Measurements from ENCODE around the gene NCBP2.

Gene NCBP2

DNA sequence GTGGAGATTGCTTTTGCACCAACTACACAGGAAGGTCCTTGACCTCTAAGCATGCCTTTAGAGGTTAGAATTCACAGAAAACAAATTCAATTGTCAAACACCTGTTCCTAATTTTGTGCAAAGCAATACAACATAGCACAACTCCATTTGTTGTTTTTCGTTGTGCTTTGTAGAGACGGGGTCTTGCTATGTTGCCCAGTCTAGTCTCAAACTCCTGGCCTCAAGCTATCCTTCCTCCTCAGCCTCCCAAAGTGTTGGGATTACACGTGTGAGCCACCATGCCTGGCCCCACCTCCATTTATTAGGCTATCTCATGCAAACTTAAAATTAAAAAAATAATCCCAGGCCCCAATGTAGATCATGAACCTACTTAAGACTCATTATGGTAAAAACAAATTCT lies 6.0 kb downstream of the NCBP2 start:
- no peak for DNase-seq

DNA sequence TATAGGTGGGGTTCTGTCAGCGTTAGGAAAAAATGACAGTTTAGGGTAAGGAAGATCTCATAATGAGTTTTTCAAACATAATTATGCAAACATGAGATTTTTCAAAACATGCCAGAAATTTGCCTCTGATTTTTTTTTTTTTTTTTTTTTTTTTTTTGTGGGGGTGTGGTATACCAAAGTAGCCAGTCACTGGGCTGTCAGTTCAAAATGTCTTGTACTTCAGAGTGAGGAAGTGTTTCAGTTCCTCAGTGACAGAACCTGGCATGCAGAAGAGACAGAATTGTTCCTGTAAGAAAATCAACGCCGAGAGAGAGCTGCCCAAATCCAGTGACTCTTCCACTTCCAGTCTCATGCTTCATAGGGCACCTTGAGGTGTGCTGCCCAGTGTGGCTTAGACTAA lies 9.7 kb downstream of the NCBP2 start:
- no peak for DNase-seq

DNA sequence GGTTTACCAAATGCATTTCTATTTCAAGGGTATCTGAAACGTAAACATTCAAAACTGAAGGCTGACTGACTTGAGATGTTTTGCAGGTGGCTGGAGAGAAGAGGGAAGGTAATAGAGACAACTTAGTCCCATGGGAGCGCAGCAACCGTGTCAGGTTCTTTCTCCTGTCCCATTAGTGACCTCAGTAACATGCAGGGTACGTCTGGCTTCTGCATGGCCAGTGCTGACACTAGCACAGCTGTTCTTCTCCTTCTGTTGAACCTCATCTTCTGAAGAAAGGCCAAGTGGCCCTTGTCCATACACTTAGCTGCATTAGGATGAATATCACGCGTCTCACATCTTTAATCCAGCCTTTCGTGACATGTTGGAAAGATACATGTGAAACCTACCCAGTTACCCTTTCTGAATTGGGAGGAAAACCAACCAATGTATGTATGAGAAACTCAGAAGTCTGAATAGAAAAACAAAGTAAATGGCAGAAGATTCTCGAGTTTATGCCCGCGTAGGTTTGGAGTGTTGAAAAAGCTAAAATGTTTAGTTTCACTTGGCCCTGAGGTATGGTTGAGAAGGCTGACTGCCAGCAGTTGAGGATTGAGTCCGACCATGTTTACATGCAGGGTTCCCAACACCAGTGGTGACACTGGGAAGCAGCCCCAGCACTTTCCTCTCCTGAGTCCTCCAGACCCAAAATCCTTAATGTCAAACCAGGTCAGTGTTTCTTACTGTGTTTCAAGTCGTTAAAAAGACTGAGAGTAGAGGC lies 10.3 kb downstream of the NCBP2 start:
- DNase-seq: no peak

DNA sequence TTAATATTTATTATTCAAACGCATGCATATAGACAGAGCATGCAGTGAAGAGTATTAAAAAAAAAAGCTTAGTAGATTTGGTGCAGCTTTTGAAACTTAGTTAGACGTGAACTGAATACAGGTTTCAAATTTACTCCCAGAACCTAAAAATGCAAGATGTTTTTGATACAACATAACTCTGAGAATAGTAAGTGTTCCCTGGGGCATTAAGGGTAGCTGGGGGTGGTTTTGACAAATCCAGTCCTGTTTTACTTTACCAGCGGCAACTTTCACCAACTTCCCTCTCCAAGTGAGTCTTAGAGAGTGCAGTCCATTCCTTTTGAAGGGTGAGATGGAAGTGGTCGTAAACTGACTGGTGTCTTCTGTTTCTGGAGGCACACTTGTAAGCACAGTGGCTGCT lies 11.2 kb downstream of the NCBP2 start:
- DNase-seq: no peak

DNA sequence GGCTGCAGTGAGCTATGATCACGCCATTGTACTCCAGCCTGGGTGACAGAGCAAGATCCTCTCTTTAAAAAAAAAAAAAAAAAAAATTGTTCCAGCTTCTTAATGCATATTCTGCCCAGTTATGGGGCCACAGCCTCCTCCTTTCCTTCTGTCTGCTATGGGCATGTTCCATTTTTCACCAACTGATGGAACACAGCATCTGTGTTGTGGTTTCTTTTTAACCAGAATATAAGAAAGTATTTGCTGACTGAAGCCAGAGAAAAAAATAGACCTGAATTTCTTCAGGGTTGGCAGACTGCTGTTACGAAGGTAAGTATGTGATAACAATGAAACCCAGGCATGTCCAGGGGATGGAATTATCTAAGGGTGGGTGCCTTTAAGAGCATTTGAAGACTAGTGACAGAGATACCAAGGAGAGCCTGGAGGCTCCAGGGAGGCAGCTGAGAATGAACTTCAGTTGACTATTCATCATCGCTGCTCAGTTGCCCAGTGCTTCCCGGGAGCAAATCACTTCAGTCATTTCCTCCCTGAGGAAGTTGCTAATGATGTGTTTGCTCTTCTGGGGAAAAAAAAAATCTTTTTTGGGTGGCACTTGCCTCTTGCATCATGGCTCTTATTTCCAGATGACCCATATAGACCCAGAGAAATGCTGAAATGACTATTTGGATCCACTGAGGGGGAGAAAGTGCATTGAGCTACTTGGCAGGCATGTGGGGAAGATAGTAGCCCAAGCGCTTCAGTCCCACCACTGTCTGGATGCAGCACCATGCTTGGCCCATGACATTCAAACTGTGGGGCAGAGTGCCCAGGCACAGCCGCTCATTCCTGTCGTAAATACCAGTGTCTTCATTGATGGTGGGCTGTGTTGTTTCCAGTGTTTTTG lies 14.5 kb downstream of the NCBP2 start:
- DNase-seq: no peak

DNA sequence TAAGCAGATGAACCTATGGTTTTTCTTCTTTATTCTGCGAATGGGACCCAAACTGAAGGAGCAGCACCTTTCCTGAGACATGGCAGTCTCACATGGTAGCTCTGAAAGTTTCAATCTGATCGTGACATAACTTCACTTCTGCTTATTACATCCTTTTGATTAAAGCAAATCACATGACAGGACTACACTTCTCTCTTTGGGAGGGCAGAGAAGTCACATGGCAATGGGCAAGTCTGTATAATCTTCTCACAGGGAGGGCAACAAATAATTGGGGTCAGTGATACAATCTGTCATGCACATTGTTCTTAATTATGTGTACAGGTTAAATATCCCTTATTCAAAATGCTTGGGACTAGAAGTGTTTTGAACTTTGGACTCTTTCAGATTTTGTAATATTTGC lies 21.6 kb downstream of the NCBP2 start:
- no peak for DNase-seq

DNA sequence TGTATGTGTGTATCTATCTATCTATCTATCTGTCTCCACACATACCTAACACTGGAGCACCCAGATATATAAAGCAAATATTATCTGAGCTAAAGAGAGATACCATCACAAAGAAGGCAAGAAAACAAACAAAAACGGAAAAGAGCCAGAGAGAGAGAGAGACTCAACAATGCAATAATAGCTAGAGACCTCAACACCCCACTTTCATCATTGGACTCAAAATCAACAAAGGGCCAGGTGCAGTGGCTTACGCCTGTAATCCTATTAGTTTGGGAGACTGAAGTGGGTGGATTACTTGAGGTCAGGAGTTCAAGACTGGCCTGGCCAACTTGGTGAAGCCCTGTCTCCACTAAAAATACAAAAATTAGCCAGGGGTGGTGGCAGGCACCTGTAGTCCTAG lies 23.4 kb downstream of the NCBP2 start:
- DNase-seq: no peak

DNA sequence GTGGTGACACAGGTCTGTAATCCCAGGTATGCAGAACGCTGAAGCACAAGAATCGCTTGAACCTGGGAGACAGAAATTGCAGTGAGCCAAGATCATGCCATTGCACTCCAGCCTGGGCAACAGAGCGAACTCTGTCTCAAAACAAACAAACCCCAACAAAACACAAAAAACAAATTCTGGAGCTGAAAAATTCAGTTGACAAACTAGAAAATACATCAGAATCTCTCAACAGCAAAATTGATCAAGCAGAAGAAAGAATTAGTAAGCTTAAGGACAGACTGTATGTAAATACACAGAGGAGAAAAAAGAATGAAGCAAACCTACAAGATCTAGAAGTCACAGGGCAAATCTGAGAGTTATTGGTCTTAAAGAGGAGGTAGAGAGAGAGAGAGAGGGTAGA lies 25.3 kb downstream of the NCBP2 start:
- DNase-seq: no peak

DNA sequence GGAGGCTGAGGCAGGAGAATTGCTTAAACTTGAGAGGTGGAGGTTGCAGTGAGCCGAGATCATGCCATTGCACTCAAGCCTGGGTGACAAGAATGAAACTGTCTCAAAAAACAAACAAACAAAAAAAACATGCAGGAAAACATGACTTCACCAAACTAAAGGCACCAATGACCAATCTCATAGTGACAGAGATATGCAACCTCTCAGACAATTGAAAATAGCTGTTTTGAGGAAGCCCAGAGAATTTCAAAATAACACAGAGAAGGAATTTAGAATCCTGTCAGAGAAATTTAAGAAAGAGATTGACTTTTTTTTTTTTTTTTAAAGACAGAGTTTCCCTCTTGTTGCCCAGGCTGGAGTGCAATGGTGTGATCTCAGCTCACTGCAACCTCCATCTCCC lies 26.1 kb downstream of the NCBP2 start:
- DNase-seq: no peak

DNA sequence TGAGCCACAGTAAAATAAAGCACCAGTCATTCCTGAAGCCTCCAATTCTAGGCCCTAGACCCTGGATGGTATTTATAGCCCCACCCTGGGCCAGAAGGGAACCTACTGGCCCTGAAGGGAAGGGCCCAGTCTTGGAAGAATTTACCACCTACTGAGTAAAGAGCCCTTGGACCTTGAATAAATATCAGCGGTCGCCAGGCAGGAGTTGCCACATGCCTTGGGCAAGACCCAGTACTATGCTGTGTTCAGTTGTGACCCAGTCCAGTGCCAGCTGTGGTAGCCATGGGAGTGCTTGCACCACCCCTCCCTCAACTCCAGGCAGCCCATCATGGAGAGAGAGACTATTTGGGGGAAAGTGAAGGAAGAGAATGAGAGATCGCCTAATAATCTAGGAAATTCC lies 27.0 kb downstream of the NCBP2 start:
- DNase-seq: no peak

DNA sequence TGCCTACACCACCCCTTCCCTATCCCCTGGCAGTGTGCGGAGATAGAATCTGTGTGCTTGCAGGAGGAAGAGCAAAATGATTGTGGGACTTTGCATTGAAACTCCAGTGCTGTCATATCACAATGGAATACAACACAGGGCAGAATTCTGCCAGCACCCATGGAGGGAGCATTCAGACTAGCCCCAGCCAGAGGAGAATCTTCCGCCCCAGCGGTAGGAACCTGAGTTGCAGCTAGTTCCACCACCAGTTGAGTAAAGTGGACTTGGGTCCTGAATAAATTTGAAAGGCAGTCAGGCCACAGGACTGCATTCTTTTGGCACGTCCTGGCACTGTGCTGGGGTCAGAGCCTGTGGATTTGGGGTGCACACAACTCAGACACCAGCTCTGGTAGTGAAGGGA lies 27.5 kb downstream of the NCBP2 start:
- DNase-seq: no peak

DNA sequence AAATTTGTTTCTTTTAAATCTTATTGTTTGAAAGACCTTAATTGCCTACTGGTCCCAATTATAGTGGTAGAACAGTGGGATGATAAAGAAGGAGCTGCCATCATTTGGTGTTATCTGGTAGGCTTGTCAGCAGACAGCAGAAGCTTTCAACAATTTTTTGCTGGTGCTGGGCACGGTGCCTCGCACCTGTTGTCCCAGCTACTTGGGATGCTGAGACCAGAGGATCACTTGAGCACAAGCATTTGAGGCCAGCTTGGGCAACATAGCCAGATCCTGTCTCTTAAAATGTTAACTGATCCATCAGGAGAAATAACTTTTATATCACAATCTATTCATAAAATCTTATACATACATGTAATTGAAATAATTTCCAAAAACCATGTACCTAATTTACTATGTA lies 38.6 kb downstream of the NCBP2 start:
- no peak for DNase-seq

DNA sequence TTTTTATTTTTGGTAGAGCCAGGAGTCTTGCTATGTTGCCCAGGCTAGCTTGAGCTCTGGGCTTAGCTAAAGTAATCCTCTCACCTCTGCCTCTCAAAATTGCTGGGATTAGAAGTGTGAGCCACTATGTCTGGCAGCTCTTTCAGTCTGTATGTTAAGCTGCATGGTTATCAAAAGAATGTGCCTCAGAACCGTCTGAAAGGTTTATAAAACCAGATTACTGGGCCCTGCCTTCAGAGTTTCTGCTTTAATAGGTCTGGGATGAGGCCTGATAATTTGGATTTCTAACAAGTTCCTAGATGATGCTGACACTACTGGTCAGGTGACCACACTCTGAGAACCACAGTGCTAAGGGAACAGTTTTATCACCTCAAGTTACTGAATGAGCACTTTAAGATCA lies 40.0 kb downstream of the NCBP2 start:
- no peak for DNase-seq

DNA sequence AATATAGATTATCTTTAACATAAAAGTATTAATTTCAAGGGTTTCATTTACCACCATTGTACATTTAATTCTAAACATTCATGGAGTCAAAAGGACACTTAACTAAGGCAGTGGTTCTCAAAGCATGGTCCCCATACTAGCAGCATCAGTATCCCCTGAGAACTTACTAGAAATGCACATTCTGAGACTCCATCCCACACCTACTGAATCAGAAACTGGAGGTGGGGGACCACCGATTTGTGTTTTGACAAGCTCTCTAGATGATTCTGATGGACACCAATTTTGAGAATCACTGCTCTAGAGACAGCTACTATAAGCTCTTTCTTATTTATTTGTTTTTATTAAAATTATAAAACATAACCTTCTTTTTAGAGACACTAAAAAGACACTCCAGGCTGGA lies 40.6 kb downstream of the NCBP2 start:
- no peak for DNase-seq

DNA sequence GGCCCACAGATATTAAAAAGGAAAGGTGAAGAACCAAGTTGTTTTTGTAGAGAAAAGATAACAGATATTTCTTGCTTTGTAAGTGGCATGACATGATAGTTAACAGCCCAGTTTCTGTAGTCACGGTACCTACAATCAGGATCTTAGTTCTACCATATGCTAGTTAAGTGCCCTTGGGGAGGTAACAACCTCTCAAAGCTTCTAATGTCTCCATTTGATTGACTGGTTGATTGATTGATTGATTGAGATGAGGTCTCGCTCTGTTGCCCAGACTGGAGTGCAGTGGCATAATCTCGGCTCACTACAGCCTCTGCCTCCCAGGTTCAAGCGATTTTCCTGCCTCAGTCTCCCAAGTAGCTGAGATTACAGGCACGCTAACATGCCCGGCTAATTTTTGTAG lies 46.1 kb downstream of the NCBP2 start:
- no peak for DNase-seq

DNA sequence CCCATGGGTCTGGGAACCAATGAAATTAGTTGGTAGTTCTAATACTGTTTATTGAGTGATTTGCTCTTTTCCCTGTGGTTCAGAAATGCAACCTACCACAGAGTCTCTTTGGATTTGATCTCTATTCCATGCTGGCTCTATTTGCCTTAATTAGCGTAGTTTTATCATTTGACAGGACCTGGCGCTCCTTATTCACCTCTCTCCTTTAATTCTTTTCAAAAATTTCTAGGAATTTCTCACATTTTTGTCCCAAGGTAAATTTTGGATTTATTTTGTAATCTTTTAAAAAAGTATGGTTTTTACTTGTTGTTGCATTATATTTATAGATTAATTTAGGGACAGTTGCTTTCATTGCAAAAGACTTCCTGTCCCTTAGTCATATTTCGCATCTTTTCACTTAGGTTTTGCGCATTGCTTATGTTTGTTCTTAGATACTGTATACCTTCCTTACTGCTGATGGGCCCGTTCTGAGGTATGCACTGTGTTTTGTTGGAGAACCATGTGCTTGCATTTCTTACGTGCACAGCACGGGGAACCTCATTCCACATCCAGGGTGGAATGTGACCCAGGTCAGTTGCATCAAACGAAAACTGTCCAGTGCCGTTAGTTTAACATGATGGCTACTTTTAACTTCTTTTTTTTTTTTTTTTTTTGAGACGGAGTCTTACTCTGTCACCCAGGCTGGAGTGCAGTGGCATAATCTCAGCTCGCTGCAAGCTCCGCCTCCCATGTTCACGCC lies 47.6 kb downstream of the NCBP2 start:
- DNase-seq: no peak

DNA sequence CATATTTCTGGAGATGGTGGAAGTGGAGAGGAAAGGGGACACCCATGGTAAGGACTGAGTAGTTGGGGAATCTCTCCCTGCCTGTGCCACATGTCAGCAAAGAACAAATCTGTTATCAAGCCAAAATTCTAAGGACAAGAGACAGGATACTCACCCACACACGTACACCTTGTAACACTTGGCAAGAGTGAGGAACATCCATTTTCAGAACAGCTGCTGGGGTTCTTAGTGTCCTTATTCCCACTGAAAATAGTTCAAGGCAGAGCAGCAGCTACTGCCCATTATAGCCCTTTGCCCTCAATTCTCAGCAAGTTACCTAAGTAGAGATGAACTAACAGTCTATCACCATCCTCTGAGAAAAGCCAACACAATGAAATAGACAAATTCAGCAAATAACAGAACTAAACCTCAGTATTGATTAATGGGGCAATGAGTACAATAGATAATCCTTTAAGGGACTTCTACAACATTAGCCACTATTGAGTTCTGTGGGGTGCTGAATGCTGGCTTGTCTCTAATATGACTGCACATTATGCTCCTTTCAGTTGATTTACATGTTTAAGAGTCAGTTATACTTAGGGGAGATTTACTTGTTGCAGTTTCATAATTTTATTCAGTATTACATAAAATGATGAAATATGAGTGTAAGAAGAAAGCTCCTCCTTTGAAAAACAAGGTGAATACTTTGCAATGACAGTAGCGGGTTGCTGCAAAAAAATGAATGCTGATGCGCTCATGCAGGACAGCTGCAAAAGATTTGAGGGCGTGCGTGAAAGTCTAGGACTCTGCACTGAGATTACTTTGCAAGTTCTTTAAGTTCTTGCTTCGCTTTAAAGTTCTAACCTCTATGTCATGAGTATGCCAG lies 52.3 kb downstream of the NCBP2 start:
- no peak for DNase-seq

DNA sequence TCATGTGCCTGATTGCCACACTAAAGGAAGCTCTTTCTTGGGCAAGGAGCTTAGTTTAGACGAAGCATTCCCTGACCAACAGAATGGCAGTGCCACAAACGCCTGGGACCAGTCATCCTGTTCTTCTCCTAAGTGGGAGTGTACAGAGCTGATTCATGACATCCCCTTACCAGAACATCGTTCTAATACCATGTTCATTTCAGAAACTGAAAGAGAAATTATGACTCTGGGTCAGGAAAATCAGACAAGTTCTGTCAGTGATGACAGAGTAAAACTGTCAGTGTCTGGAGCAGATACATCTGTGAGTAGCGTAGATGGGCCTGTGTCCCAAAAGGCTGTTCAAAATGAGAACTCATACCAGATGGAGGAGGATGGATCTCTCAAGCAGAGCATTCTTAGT lies 56.2 kb downstream of the NCBP2 start:
- no peak for DNase-seq

Measured in hematopoietic multipotent progenitor cell treated with erythropoietin and hydrocortisone succinate and interleukin-3 and kit ligand, for 8 days (in vitro differentiated cells).